ENCODE data around the gene CLRN2.
"Not testable (repeated sequence)": the region's sequence is repeated elsewhere in the genome, so short reads cannot be mapped to it uniquely, and the experiment has no call there.

CLRN2 gene

DNA sequence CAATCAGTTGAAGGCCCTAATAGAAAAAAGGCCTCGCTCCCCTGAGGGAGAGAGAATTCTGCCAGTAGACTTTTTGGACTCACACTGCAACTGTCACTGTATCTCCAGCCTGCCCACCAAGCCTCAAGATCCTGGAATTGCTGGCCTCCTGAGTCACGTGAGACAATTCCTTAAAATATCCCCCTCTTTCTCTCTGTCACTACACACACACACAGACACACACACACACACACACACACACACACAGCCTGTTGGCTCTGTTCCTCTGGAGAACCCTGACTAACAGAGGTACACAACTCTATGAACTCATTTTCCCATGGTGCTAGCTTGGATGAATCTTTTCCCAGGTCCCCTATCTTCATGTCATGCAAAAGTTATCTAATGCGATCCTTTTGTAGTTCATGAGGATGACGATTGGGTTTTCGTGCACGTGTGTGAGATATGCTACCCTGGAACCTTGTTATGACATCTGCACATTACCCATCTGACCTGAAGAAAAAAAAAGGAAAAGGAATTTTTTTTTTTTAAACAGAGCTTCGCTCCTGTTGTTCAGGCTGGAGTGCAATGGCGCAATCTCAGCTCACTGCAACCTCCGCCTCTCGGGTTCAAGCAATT lies 13.7 kb downstream of the CLRN2 start:
- H3K27me3 ChIP-seq (ENCODE audit: insufficient read depth, insufficient read length), result no peaks in the 10 kb centered on the region
- TF ChIP-seq ZNF274 (IDR thresholded peaks at IDR 0.05; ENCODE audit: low read depth, low read length) (no peak), SUZ12 (IDR thresholded peaks at IDR 0.05; ENCODE audit: extremely low read depth, insufficient read depth, insufficient read length) (no peak), YY1 (IDR thresholded peaks at IDR 0.05; ENCODE audit: insufficient read depth, insufficient read length) (no peak)
- no peaks in the 10 kb centered on the region for H3K9me3 ChIP-seq (ENCODE audit: insufficient read depth, low read length)
- no peak for DNase-seq (ENCODE audit: low read depth, low spot score)
- H3K4me1 ChIP-seq (ENCODE audit: insufficient read depth, insufficient read length), result no peaks in the 10 kb centered on the region
- no peak overlapping the region for H3K9ac ChIP-seq (ENCODE audit: insufficient read length, low read depth)
- H3K4me3 ChIP-seq (ENCODE audit: insufficient read length, low read depth), result no peak overlapping the region
- H3K36me3 ChIP-seq (ENCODE audit: insufficient read depth, insufficient read length, low read length), result no peaks in the 10 kb centered on the region

DNA sequence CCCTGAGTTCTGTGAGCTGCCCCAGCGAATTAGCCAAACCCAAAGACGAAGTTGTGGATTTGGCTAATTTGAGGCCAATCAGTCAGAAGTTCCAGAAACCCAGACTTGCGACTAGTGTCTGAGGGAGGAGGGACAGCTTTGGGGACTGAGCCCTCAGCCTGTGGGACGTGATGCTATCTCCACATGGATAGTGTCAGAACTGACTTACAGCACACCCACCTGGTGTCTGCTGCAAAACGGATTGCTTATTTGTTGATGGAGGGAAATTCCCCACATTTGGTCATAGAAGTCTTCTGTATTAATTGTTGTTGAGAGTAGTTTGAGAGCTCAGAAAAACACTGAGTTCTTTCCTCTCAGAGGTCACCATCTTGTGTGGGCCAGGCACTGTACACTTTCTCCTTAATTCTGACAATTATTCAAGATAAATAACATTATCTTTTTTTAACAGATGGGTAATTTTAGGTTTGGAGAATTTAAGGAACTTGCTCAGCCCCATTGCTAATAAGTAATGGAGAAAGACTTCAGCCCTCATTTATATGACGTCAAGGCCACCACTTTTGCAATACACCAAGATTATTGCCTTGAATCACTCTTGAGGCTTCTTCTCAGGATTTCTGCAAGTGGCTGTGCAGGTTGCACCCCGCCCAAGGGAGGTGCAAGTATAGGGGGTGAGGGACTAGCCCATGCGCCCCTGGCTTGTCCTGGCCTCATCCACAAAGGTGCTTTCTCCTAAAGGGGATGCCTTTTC lies 16.7 kb downstream of the CLRN2 start:
- Histone ChIP-seq H3K9me3 (ENCODE audit: insufficient read depth, low read length) (peaks cover 10% of the 10 kb centered on the region), H3K27me3 (ENCODE audit: insufficient read depth, insufficient read length) (no peaks in the 10 kb centered on the region), H3K9ac (ENCODE audit: insufficient read length, low read depth) (no peak overlapping the region), H3K4me1 (ENCODE audit: insufficient read depth, insufficient read length) (no peaks in the 10 kb centered on the region), H3K4me3 (ENCODE audit: insufficient read length, low read depth) (no peak overlapping the region), H3K36me3 (ENCODE audit: insufficient read depth, insufficient read length, low read length) (no peaks in the 10 kb centered on the region)
- DNase-seq (ENCODE audit: low read depth, low spot score), result no peak
- TF ChIP-seq YY1 (IDR thresholded peaks at IDR 0.05; ENCODE audit: insufficient read depth, insufficient read length) (no peak), SUZ12 (IDR thresholded peaks at IDR 0.05; ENCODE audit: extremely low read depth, insufficient read depth, insufficient read length) (no peak), ZNF274 (IDR thresholded peaks at IDR 0.05; ENCODE audit: low read depth, low read length) (no peak)

DNA sequence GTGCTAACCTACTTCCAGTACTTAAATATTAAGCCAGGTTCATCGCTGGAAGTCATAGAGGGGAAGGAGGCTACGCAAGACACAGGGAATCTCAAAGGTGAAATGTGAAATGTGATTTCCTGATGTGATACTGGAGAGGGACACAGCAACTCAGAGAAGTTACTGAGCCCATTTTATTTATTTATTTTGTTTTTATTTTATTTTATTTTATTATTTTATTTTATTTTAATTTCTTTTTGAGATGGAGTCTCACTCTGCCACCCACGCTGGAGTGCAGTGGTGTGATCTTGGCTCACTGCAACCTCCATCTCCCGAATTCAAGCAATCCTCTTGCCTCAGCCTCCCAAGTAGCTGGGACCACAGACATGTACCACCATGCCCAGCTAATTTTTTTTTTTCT lies 19.7 kb downstream of the CLRN2 start:
- DNase-seq (ENCODE audit: low read depth, low spot score), result no peak
- H3K9ac ChIP-seq (ENCODE audit: insufficient read length, low read depth), result no peak overlapping the region
- no peak overlapping the region for H3K4me3 ChIP-seq (ENCODE audit: insufficient read length, low read depth)
- H3K9me3 ChIP-seq (ENCODE audit: insufficient read depth, low read length), result peaks cover 10% of the 10 kb centered on the region
- TF ChIP-seq SUZ12 (IDR thresholded peaks at IDR 0.05; ENCODE audit: extremely low read depth, insufficient read depth, insufficient read length) (no peak), YY1 (IDR thresholded peaks at IDR 0.05; ENCODE audit: insufficient read depth, insufficient read length) (no peak), ZNF274 (IDR thresholded peaks at IDR 0.05; ENCODE audit: low read depth, low read length) (no peak)
- H3K36me3 ChIP-seq (ENCODE audit: insufficient read depth, insufficient read length, low read length), result no peaks in the 10 kb centered on the region
- no peaks in the 10 kb centered on the region for H3K4me1 ChIP-seq (ENCODE audit: insufficient read depth, insufficient read length)
- no peaks in the 10 kb centered on the region for H3K27me3 ChIP-seq (ENCODE audit: insufficient read depth, insufficient read length)

DNA sequence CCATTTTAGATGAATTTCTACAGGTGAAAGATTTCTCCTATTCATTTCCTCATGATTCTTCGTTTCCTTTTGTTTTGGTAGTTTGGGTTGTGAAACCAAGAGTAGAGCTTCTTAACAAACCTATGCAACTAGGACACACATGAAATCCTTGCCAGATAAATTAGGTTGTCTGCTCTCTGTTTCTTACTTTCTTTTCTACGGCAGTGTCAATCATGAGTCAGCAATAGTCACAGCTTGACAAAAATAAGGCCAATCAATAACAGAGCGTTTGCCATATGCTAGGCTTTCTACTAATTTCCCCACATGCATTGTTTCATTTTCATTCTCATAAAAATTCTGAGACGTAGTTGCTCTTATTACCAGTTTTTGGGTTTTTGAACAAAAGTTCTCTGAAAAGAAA lies 20.3 kb downstream of the CLRN2 start:
- Histone ChIP-seq H3K4me3 (ENCODE audit: insufficient read length, low read depth) (no peak overlapping the region), H3K36me3 (ENCODE audit: insufficient read depth, insufficient read length, low read length) (no peaks in the 10 kb centered on the region), H3K27me3 (ENCODE audit: insufficient read depth, insufficient read length) (no peaks in the 10 kb centered on the region), H3K4me1 (ENCODE audit: insufficient read depth, insufficient read length) (no peaks in the 10 kb centered on the region), H3K9me3 (ENCODE audit: insufficient read depth, low read length) (peaks cover 10% of the 10 kb centered on the region), H3K9ac (ENCODE audit: insufficient read length, low read depth) (no peak overlapping the region)
- no peak for DNase-seq (ENCODE audit: low read depth, low spot score)
- TF ChIP-seq YY1 (IDR thresholded peaks at IDR 0.05; ENCODE audit: insufficient read depth, insufficient read length) (no peak), SUZ12 (IDR thresholded peaks at IDR 0.05; ENCODE audit: extremely low read depth, insufficient read depth, insufficient read length) (no peak), ZNF274 (IDR thresholded peaks at IDR 0.05; ENCODE audit: low read depth, low read length) (no peak)

DNA sequence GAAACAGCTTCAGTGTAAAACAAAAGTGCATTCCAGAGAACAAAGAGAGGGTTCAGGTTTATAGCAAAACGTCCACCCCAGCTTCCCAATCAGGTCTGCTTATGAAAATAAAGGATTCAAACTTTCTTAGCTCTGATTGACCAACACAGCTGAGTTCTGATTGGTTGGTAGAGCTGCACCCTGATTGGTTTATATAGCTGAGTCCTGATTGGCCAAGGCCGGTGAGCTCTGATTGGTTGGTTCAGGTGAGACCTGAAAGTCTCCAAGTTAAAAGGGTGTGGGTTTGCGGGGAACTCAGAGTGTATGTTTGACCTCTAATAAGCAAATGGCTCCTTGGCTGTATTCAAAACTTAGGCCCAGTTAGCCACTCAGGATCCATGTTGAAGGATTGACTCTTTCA lies 20.9 kb downstream of the CLRN2 start:
- TF ChIP-seq ZNF274 (IDR thresholded peaks at IDR 0.05; ENCODE audit: low read depth, low read length) (no peak), SUZ12 (IDR thresholded peaks at IDR 0.05; ENCODE audit: extremely low read depth, insufficient read depth, insufficient read length) (no peak), YY1 (IDR thresholded peaks at IDR 0.05; ENCODE audit: insufficient read depth, insufficient read length) (no peak)
- Histone ChIP-seq H3K4me1 (ENCODE audit: insufficient read depth, insufficient read length) (no peaks in the 10 kb centered on the region), H3K4me3 (ENCODE audit: insufficient read length, low read depth) (no peak overlapping the region), H3K9ac (ENCODE audit: insufficient read length, low read depth) (no peak overlapping the region), H3K36me3 (ENCODE audit: insufficient read depth, insufficient read length, low read length) (no peaks in the 10 kb centered on the region), H3K9me3 (ENCODE audit: insufficient read depth, low read length) (peaks cover 10% of the 10 kb centered on the region), H3K27me3 (ENCODE audit: insufficient read depth, insufficient read length) (no peaks in the 10 kb centered on the region)
- DNase-seq (ENCODE audit: low read depth, low spot score), result no peak

DNA sequence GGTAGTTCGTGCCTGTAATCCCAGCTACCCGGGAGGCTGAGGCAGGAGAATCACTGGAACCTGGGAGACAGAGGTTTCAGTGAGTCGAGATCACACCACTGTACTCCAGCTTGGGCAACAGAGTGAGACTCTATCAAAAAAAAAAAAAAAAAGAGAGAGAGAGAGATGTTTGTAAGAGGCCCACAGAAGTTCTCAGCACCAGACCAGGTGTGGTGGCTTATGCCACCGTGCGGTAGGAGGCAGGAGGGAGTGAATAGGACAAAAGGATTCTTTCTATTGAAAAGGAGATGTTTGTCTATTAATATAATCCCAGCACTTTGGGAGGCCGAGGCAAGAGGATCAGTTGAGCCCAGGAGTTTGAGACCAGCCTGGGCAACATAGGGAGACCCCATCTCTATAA lies 22.1 kb downstream of the CLRN2 start:
- H3K4me3 ChIP-seq (ENCODE audit: insufficient read length, low read depth), result not testable (repeated sequence)

DNA sequence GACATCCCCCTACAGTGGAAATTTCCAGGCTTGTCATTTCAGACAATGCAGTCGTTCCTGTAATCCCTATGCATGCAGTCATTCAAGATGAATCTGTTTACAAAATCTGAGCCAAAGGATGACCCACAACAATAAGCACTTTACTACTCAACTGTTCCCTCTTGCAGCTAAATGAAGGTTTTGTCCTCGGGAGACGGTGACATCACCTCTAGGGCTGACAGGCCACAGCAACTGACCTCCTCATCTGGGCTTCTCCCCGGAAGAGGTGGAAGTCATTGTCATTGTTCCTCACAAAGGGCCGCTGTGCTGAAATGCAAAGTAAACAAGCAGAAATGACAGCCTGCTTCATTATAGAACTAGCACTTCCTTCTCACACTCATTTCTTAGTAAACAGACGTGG lies 29.2 kb downstream of the CLRN2 start:
- DNase-seq (ENCODE audit: low read depth, low spot score), result peak; percentile 78
- Histone ChIP-seq H3K9ac (ENCODE audit: insufficient read length, low read depth) (no peak overlapping the region), H3K36me3 (ENCODE audit: insufficient read depth, insufficient read length, low read length) (no peaks in the 10 kb centered on the region), H3K27me3 (ENCODE audit: insufficient read depth, insufficient read length) (no peaks in the 10 kb centered on the region), H3K4me3 (ENCODE audit: insufficient read length, low read depth) (no peak overlapping the region), H3K4me1 (ENCODE audit: insufficient read depth, insufficient read length) (peaks cover 3% of the 10 kb centered on the region), H3K9me3 (ENCODE audit: insufficient read depth, low read length) (no peaks in the 10 kb centered on the region)
- TF ChIP-seq ZNF274 (IDR thresholded peaks at IDR 0.05; ENCODE audit: low read depth, low read length) (no peak), SUZ12 (IDR thresholded peaks at IDR 0.05; ENCODE audit: extremely low read depth, insufficient read depth, insufficient read length) (no peak), YY1 (IDR thresholded peaks at IDR 0.05; ENCODE audit: insufficient read depth, insufficient read length) (no peak)

More for the DNA sequence above, 22.1 kb downstream of the CLRN2 start:
- not testable (repeated sequence) for H3K27me3 ChIP-seq (ENCODE audit: insufficient read depth, insufficient read length); H3K9ac ChIP-seq (ENCODE audit: insufficient read length, low read depth); H3K9me3 ChIP-seq (ENCODE audit: insufficient read depth, low read length); H3K4me1 ChIP-seq (ENCODE audit: insufficient read depth, insufficient read length); DNase-seq (ENCODE audit: low read depth, low spot score); H3K36me3 ChIP-seq (ENCODE audit: insufficient read depth, insufficient read length, low read length)
